B cell (primary cell): Measurements from ENCODE around the gene ARNT2. TPM values are rescaled to one million over a fixed set of nuclear protein-coding genes. Genes with fewer than 3 reads are reported as not detected.

Source experiments
- ATAC-seq: fragments of 200-7000 bp; cut with Tn5 transposase; one replicate; pipeline ENCODE4 v1.10.0; 2021; ENCODE audit warnings: low read depth, mild to moderate bottlenecking, moderate number of reproducible peaks, moderate library complexity
- CTCF ChIA-PET: fragments of 350-600 bp; sonication (Branson Sonifier 250); formaldehyde crosslinking; loops from one replicate; lab custom pipeline; 2021; ENCODE audit warnings: antibody characterized with exemption, inconsistent platforms; lab: Charles Lee
- POLR2A ChIA-PET: fragments of 350-600 bp; sonication (Branson Sonifier 250); formaldehyde crosslinking; loops from one replicate; lab custom pipeline; 2021; ENCODE audit warnings: antibody characterized with exemption; lab: Charles Lee
- DNase-seq: peaks from one replicate; pipeline ENCODE4 v3.0.0; 2013
- H2AFZ ChIP-seq: 2 replicates; pipeline ENCODE4 v1.6.1; 2012; ENCODE audit warnings: mild to moderate bottlenecking, low read depth, low read length; ENCODE audit not compliant: insufficient read depth, poor library complexity, severe bottlenecking
- H3K27ac ChIP-seq, 2 donors: 1 replicate in 1 of 2; 2 replicates in 1 of 2; pipeline ENCODE4 v1.5.1; 2012 to 2013; ENCODE audit warnings: low read length in 2 of 2, mild to moderate bottlenecking in 2 of 2, moderate library complexity in 1 of 2
- H3K27me3 ChIP-seq, 4 experiments: fragments of 200-600 bp in 1 of 4; sonication (generic) in 1 of 4; replicated peaks in 1 of 4; 1 replicate in 2 of 4; 2 replicates in 2 of 4; pipeline versions ENCODE4 v1.6.1 to v1.7.0; 2013 to 2016; ENCODE audit warnings: low read length in 3 of 4, mild to moderate bottlenecking in 2 of 4, mixed read lengths in 1 of 4, moderate library complexity in 1 of 4; ENCODE audit not compliant: insufficient read depth in 4 of 4, control insufficient read depth in 3 of 4; ENCODE audit errors: control extremely low read depth in 1 of 4
- H3K36me3 ChIP-seq, 2 experiments: replicated peaks in 1 of 2; 1 replicate in 1 of 2; 2 replicates in 1 of 2; pipeline versions ENCODE4 v1.6.1 to v1.7.1; 2013; ENCODE audit warnings: low read length in 1 of 2; ENCODE audit not compliant: insufficient read depth in 2 of 2, control insufficient read depth in 1 of 2; ENCODE audit errors: control extremely low read depth in 1 of 2, extremely low read depth in 1 of 2
- H3K4me1 ChIP-seq, 2 donors: fragments of 200-600 bp in 1 of 2; sonication (generic) in 1 of 2; 1 replicate in 1 of 2; 2 replicates in 1 of 2; pipeline versions ENCODE4 v1.5.1 to v1.6.1; 2013 to 2017; ENCODE audit warnings: low read length in 2 of 2; ENCODE audit not compliant: control insufficient read depth in 2 of 2, insufficient read depth in 2 of 2
- H3K4me2 ChIP-seq: replicated peaks from 2 replicates; pipeline ENCODE3; 2012; ENCODE audit warnings: mild to moderate bottlenecking, low read depth, low read length; ENCODE audit not compliant: poor library complexity, severe bottlenecking
- H3K4me3 ChIP-seq, 5 experiments: fragments of 200-600 bp in 1 of 5; sonication (generic) in 1 of 5; 1 replicate in 3 of 5; 2 replicates in 2 of 5; pipeline versions ENCODE4 v1.5.1 to v1.7.0; 2011 to 2016; ENCODE audit warnings: low read length in 4 of 5, mild to moderate bottlenecking in 4 of 5, low read depth in 2 of 5, control low read depth in 1 of 5, moderate library complexity in 1 of 5; ENCODE audit not compliant: insufficient read depth in 1 of 5; ENCODE audit errors: control extremely low read depth in 1 of 5, extremely low read depth in 1 of 5
- H3K79me2 ChIP-seq: fragments of 200-600 bp; sonication (generic); one replicate; pipeline ENCODE4 v1.6.0; 2016; ENCODE audit warnings: low read length; ENCODE audit not compliant: control insufficient read depth, insufficient read depth
- H3K9ac ChIP-seq: fragments of 200-600 bp; sonication (generic); 2 replicates; pipeline ENCODE4 v1.6.1; 2017; ENCODE audit warnings: mild to moderate bottlenecking, low read length, moderate library complexity
- H3K9me3 ChIP-seq, 3 donors: one replicate each; pipeline versions ENCODE4 v1.6.1 to v1.7.1; 2013; ENCODE audit warnings: low read length in 2 of 3; ENCODE audit not compliant: control insufficient read depth in 2 of 3, insufficient read depth in 1 of 3; ENCODE audit errors: control extremely low read depth in 1 of 3
- H4K20me1 ChIP-seq: 2 replicates; pipeline ENCODE4 v1.6.0; 2012; ENCODE audit warnings: mild to moderate bottlenecking, low read length; ENCODE audit not compliant: insufficient read depth, control insufficient read depth, poor library complexity, severe bottlenecking
- H3K27ac Mint-ChIP-seq: one replicate; pipeline ENCODE4 v1.8.0; 2021; ENCODE audit warnings: mixed read lengths
- H3K27me3 Mint-ChIP-seq: one replicate; pipeline ENCODE4 v1.8.0; 2021; ENCODE audit warnings: mixed read lengths
- H3K4me1 Mint-ChIP-seq: one replicate; pipeline ENCODE4 v1.8.0; 2021; ENCODE audit warnings: mixed read lengths
- H3K4me3 Mint-ChIP-seq: one replicate; pipeline ENCODE4 v1.8.0; 2021; ENCODE audit warnings: mixed read lengths
- H3K9me3 Mint-ChIP-seq: one replicate; pipeline ENCODE4 v1.8.0; 2022; ENCODE audit warnings: mixed read lengths; ENCODE audit not compliant: insufficient read depth
- CTCF ChIP-seq: fragments of 200-600 bp; IDR thresholded peaks from one replicate; pipeline ENCODE4 v1.8.0; 2022; ENCODE audit warnings: antibody characterized with exemption, mild to moderate bottlenecking
- EZH2 ChIP-seq: IDR thresholded peaks from 2 replicates; pipeline ENCODE4 v1.6.1; 2012; ENCODE audit warnings: borderline replicate concordance, low read depth, mild to moderate bottlenecking, moderate library complexity, low read length; ENCODE audit not compliant: insufficient read depth, poor library complexity, severe bottlenecking
- WGBS: methylation state at CpG from one replicate; pipeline ENCODE4 v1.1.5; 2013; ENCODE audit warnings: missing lambda C conversion rate; ENCODE audit not compliant: insufficient coverage; 5-methylcytosine and 5-hydroxymethylcytosine counted together
- intact Hi-C: fragments of 100-400 bp; cut with micrococcal nuclease; formaldehyde crosslinking; loops from one replicate; pipeline ENCODE4 v1.10.0; 2022
- polyA plus RNA-seq: library from polyadenylated mRNA; depleted of rRNA; stranded (reverse); fragments of >200 nt; gene quantifications from 2 replicates; pipeline ENCODE4 v1.2.3, GENCODE V29; 2012
- total RNA-seq, 2 donors: library from RNA; stranded (reverse); fragments of 120-200 nt in 1 of 2; gene quantifications; 1 replicate in 1 of 2; 2 replicates in 1 of 2; pipeline versions ENCODE4 v1.2.3 to v1.2.4, GENCODE V29; 2013 to 2022

ARNT2 gene
- total and polyA plus RNA-seq, 2 donors (not counting 1 experiment from before 2014, with no cell fraction given), result not detected

GRCh38 chr15:80484333-80484864 lies 80.2 kb downstream of the ARNT2 start:
- TF ChIP-seq CTCF (no peak), EZH2 (no peak)
- Histone ChIP-seq H3K9me3 (no peaks in the 10 kb centered on the region), H3K79me2 (no peaks in the 10 kb centered on the region), H3K27ac (no peak overlapping the region), H3K27me3 (peaks cover 0 to 3% (median 0%) of the 10 kb centered on the region in 4 experiments), H3K9ac (no peak overlapping the region), H3K4me2 (no peak overlapping the region), H2AFZ (no peak overlapping the region), H3K4me1 (no peaks in the 10 kb centered on the region), H3K4me3 (no peak overlapping the region), H4K20me1 (no peaks in the 10 kb centered on the region), H3K36me3 (no peaks in the 10 kb centered on the region)
- intact Hi-C loops, result no loop called here
- 90% methylated on average over 3 of the region's 7 CpGs for WGBS
- H3K4me1 Mint-ChIP-seq, result no peaks in the 10 kb centered on the region
- no peaks in the 10 kb centered on the region for H3K9me3 Mint-ChIP-seq
- no peak for DNase-seq
- no peak overlapping the region for H3K27ac Mint-ChIP-seq
- ChIA-PET CTCF (no interaction called here), POLR2A (no interaction called here)
- H3K27me3 Mint-ChIP-seq, result peaks cover 3% of the 10 kb centered on the region
- ATAC-seq, result no peak
- no peak overlapping the region for H3K4me3 Mint-ChIP-seq

- TF ChIP-seq CTCF, result no peak
- no peak for TF ChIP-seq EZH2
- no peak overlapping the region for H2AFZ ChIP-seq
- no peak overlapping the region for H3K27ac ChIP-seq
- H3K4me1 ChIP-seq, result no peaks in the 10 kb centered on the region
- no peak overlapping the region for H3K4me2 ChIP-seq
- Mint-ChIP-seq H3K4me3 (no peak overlapping the region), H3K4me1 (peaks cover under 1% of the 10 kb centered on the region), H3K27me3 (peaks cover 3% of the 10 kb centered on the region), H3K27ac (no peak overlapping the region), H3K9me3 (no peaks in the 10 kb centered on the region)
- no peaks in the 10 kb centered on the region for H3K79me2 ChIP-seq
- no peaks in the 10 kb centered on the region for H3K36me3 ChIP-seq
- H3K27me3 ChIP-seq, result peaks cover 0 to 3% (median 0%) of the 10 kb centered on the region in 4 experiments
- ATAC-seq, result no peak
- ChIA-PET CTCF (no interaction called here), POLR2A (no interaction called here)
- no peaks in the 10 kb centered on the region for H3K9me3 ChIP-seq
- no peak for DNase-seq
- no peaks in the 10 kb centered on the region for H4K20me1 ChIP-seq
- H3K9ac ChIP-seq, result no peak overlapping the region
- intact Hi-C loops, result no loop called here
- 85% methylated on average over 5 of the region's 5 CpGs for WGBS
- H3K4me3 ChIP-seq, result no peak overlapping the region
These were observed 81.4 kb downstream of the ARNT2 start for GRCh38 chr15:80485370-80486164.
